Activated naive CD8-positive, alpha-beta T cell treated with anti-CD3 and anti-CD28 coated beads, Interleukin-2, amount 50 U/mL, for 24 hours (primary cell): ENCODE data around the gene SRI.

Experiments
- ATAC-seq: fragments of 150-1000 bp; cut with Tn5 transposase; one replicate; pipeline ENCODE4 v1.10.0; 2021
- DNase-seq: peaks from one replicate; pipeline ENCODE4 v3.0.0; 2021
- H3K27ac Mint-ChIP-seq: one replicate; pipeline ENCODE4 v1.8.0; 2021; ENCODE audit warnings: mild to moderate bottlenecking, mixed read lengths
- H3K27me3 Mint-ChIP-seq: one replicate; pipeline ENCODE4 v1.8.0; 2021; ENCODE audit warnings: mixed read lengths
- H3K36me3 Mint-ChIP-seq: one replicate; pipeline ENCODE4 v1.8.0; 2021; ENCODE audit warnings: low read depth, mixed read lengths
- H3K4me1 Mint-ChIP-seq: one replicate; pipeline ENCODE4 v1.8.0; 2021; ENCODE audit warnings: mixed read lengths
- H3K4me3 Mint-ChIP-seq: one replicate; pipeline ENCODE4 v1.8.0; 2021; ENCODE audit warnings: mild to moderate bottlenecking, moderate library complexity, mixed read lengths
- H3K9me3 Mint-ChIP-seq: one replicate; pipeline ENCODE4 v1.8.0; 2021; ENCODE audit warnings: mixed read lengths

The SRI gene

DNA sequence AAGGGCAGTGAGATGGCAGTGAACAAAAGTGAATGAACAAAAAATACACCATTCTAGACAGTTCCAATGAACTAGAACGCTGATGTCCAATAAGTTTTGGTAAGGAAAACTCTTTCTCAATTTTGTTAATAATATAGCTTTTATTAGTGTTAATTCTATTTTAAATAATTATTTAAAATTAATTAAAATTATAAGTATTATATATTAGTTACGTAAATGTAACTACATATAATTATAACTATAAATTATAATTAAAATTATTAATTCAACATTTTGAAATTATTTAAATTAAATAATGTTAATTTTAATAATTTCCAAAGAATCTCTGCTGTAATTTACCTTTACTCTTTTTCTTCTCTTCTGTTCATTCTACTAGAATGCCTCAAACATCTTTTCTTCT, 5.4 kb downstream of the SRI start:
- ATAC-seq, result no peak
- DNase-seq, result no peak
- peaks cover 27% of the 10 kb centered on the region for H3K4me1 Mint-ChIP-seq
- peaks cover 64% of the 10 kb centered on the region for H3K36me3 Mint-ChIP-seq
- no peak overlapping the region for H3K4me3 Mint-ChIP-seq
- H3K9me3 Mint-ChIP-seq, result no peaks in the 10 kb centered on the region
- H3K27me3 Mint-ChIP-seq, result no peaks in the 10 kb centered on the region
- H3K27ac Mint-ChIP-seq, result peak overlapping the region; percentile 57

DNA sequence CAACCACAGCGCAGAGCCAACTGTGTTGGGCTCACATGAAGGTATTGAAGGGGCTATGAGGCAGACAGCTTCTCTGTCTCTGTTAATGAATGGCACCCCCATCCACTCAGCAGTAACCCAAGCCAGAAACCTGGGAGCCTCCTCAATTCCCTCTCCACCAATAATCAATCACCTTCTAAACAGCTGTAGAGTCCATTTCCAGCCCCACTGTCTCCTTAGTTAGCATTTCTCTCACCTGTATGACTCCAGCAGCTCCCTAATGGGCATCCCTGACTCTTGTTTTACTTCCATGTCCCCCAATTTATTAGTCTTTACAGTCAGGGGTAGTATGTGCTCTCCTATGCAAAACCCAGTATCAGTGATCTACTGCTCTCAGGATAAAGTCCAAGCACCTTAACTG, 6.9 kb downstream of the SRI start:
- Mint-ChIP-seq H3K27ac (no peak overlapping the region), H3K36me3 (peaks cover 69% of the 10 kb centered on the region), H3K9me3 (no peaks in the 10 kb centered on the region), H3K4me1 (peaks cover 22% of the 10 kb centered on the region), H3K27me3 (no peaks in the 10 kb centered on the region), H3K4me3 (no peak overlapping the region)
- no peak for DNase-seq
- ATAC-seq, result no peak

DNA sequence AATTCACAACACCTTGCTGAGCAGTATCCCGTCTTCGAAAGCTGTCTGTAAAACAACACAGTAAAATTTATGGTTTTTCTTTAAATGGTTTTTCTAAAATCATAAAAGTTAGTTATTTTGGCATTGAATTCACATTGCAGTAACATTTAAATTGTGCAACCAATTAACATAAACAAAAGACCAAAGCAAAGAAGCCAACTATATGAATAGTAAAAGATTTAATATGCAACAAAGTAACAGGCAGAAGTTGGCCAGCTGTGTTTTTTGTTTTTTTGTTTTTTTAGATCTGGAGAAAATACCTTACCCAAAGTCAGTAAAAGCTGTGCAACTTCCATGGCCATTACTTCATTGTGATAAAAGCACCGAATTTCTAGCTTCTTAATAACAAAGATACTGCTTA, 11.3 kb downstream of the SRI start:
- Mint-ChIP-seq H3K4me1 (no peaks in the 10 kb centered on the region), H3K27me3 (no peaks in the 10 kb centered on the region), H3K4me3 (no peak overlapping the region), H3K36me3 (peaks cover 68% of the 10 kb centered on the region), H3K9me3 (no peaks in the 10 kb centered on the region), H3K27ac (no peak overlapping the region)
- ATAC-seq (no peak), DNase-seq (no peak)

GRCh38 chr7:88206254-88206653, 13.6 kb downstream of the SRI start:
- ATAC-seq (no peak), DNase-seq (no peak)
- H3K4me1 Mint-ChIP-seq, result peaks cover 15% of the 10 kb centered on the region
- no peaks in the 10 kb centered on the region for H3K9me3 Mint-ChIP-seq
- H3K27me3 Mint-ChIP-seq, result no peaks in the 10 kb centered on the region
- H3K4me3 Mint-ChIP-seq, result no peak overlapping the region
- H3K27ac Mint-ChIP-seq, result no peak overlapping the region
- H3K36me3 Mint-ChIP-seq, result peaks cover 67% of the 10 kb centered on the region

- Mint-ChIP-seq H3K4me1 (peaks cover 15% of the 10 kb centered on the region), H3K9me3 (no peaks in the 10 kb centered on the region), H3K27ac (no peak overlapping the region), H3K27me3 (no peaks in the 10 kb centered on the region), H3K36me3 (peaks cover 63% of the 10 kb centered on the region), H3K4me3 (no peak overlapping the region)
- ATAC-seq (no peak), DNase-seq (no peak)
Measured at GRCh38 chr7:88205179-88205578, 14.7 kb downstream of the SRI start.

GRCh38 chr7:88204525-88205110, 15.2 kb downstream of the SRI start:
- DNase-seq (no peak), ATAC-seq (no peak)
- H3K36me3 Mint-ChIP-seq, result peaks cover 57% of the 10 kb centered on the region
- H3K4me1 Mint-ChIP-seq, result peaks cover 15% of the 10 kb centered on the region
- no peaks in the 10 kb centered on the region for H3K27me3 Mint-ChIP-seq
- H3K27ac Mint-ChIP-seq, result peak overlapping the region; percentile 50
- H3K4me3 Mint-ChIP-seq, result no peak overlapping the region
- no peaks in the 10 kb centered on the region for H3K9me3 Mint-ChIP-seq

DNA sequence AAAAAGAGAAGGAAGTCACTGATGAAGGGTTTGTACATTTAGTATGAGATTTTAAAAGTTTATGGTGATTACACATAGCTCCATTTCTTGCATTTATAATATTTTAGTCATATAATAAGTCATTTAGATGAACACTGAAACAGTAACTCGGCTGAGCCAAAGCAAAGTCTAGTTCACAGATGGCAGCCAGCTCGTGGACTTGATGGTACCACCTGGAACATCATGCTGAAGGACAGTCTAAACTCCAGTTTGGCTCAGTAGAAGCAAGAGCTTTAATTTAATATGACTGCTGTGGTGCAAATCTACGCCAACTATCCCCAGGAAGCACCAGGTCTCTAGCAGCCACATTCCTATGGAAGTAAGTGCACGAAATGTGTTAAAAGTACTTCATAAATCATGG, 16.4 kb downstream of the SRI start:
- Mint-ChIP-seq H3K4me3 (no peak overlapping the region), H3K27ac (peak overlapping the region; percentile 62), H3K9me3 (no peaks in the 10 kb centered on the region), H3K4me1 (peaks cover 15% of the 10 kb centered on the region), H3K36me3 (peaks cover 49% of the 10 kb centered on the region), H3K27me3 (no peaks in the 10 kb centered on the region)
- ATAC-seq, result no peak
- DNase-seq, result no peak

- no peaks in the 10 kb centered on the region for H3K9me3 Mint-ChIP-seq
- H3K4me1 Mint-ChIP-seq, result peaks cover 15% of the 10 kb centered on the region
- no peak overlapping the region for H3K4me3 Mint-ChIP-seq
- H3K36me3 Mint-ChIP-seq, result peaks cover 44% of the 10 kb centered on the region
- ATAC-seq (no peak), DNase-seq (no peak)
- H3K27me3 Mint-ChIP-seq, result no peaks in the 10 kb centered on the region
- H3K27ac Mint-ChIP-seq, result peak overlapping the region; percentile 62
Measured at GRCh38 chr7:88202799-88203198, 17.0 kb downstream of the SRI start.

DNA sequence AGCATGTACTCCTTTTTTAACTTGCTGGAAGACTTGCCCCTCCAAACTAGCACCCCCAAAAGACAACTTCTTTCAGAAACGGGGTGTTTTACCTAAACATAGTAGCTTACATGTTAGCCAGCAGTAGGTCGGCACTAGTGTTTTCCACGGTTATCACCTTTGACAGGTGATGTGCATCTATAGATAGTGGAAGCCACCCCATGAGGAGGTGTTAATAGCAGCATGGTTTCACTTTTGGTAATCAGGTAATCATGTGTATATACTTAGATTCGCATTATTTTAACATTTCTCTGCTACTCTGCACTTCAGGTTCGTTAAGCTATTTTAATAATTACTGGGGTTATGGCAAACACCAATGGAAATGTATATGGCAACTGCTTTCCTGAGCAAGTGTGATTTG, 17.6 kb downstream of the SRI start:
- Mint-ChIP-seq H3K27me3 (no peaks in the 10 kb centered on the region), H3K9me3 (no peaks in the 10 kb centered on the region), H3K4me3 (no peak overlapping the region), H3K4me1 (peaks cover 15% of the 10 kb centered on the region), H3K27ac (peak overlapping the region; percentile 62), H3K36me3 (peaks cover 39% of the 10 kb centered on the region)
- DNase-seq, result no peak
- ATAC-seq, result no peak

DNA sequence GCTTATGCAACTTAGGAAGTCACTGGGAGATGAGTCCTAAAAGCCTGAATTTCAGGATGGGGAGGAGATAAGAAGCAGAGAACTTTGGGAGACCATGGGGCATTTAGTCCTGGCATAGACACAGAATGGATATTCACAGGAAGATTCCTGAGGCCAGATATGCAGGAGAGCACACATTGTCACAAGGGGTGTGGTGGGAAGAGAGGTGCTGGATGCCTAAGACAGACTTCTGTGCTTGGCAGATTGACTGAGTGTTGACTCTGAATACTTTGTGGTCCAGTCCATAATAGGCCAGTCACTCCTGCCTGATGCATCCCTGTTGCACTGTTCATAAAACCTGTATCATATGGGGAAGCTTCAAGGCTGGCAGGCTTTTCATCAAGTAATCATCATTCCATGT, 18.5 kb downstream of the SRI start:
- no peak for ATAC-seq
- H3K27ac Mint-ChIP-seq, result no peak overlapping the region

GRCh38 chr7:88200789-88201188, 19.0 kb downstream of the SRI start:
- H3K36me3 Mint-ChIP-seq, result peaks cover 29% of the 10 kb centered on the region
- no peak overlapping the region for H3K4me3 Mint-ChIP-seq
- ATAC-seq (no peak), DNase-seq (no peak)
- H3K27ac Mint-ChIP-seq, result no peak overlapping the region
- no peaks in the 10 kb centered on the region for H3K9me3 Mint-ChIP-seq
- peaks cover 15% of the 10 kb centered on the region for H3K4me1 Mint-ChIP-seq
- no peaks in the 10 kb centered on the region for H3K27me3 Mint-ChIP-seq

More for the DNA sequence above, 18.5 kb downstream of the SRI start:
- DNase-seq, result no peak
- peaks cover 33% of the 10 kb centered on the region for H3K36me3 Mint-ChIP-seq
- H3K9me3 Mint-ChIP-seq, result no peaks in the 10 kb centered on the region
- H3K27me3 Mint-ChIP-seq, result no peaks in the 10 kb centered on the region
- H3K4me3 Mint-ChIP-seq, result no peak overlapping the region
- H3K4me1 Mint-ChIP-seq, result peaks cover 15% of the 10 kb centered on the region

GRCh38 chr7:88200261-88200660, 19.6 kb downstream of the SRI start:
- H3K27me3 Mint-ChIP-seq, result no peaks in the 10 kb centered on the region
- H3K36me3 Mint-ChIP-seq, result peaks cover 24% of the 10 kb centered on the region
- H3K27ac Mint-ChIP-seq, result no peak overlapping the region
- DNase-seq, result no peak
- H3K4me3 Mint-ChIP-seq, result no peak overlapping the region
- no peaks in the 10 kb centered on the region for H3K9me3 Mint-ChIP-seq
- peaks cover 15% of the 10 kb centered on the region for H3K4me1 Mint-ChIP-seq
- ATAC-seq, result no peak

DNA sequence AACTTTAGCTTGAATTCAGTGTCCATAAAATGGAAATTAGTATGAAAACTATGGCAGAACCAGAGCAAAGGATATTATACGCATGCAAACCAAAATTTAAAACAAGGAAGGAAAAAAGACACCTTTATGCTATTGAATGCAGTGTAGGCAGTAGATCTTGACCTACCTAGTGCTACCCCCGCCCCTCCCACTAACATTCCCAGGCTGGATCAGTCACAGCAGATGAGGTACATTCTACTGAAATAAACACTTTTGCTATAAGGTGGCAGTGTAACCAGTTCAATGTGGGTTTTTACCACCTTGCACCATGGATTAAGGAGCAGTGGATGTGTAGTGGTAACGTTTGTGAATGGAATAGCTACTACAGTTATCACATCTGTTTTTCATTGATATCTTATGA, 27.9 kb downstream of the SRI start:
- DNase-seq, result no peak
- no peaks in the 10 kb centered on the region for H3K36me3 Mint-ChIP-seq
- H3K9me3 Mint-ChIP-seq, result no peaks in the 10 kb centered on the region
- no peaks in the 10 kb centered on the region for H3K4me1 Mint-ChIP-seq
- H3K27me3 Mint-ChIP-seq, result no peaks in the 10 kb centered on the region
- no peak overlapping the region for H3K27ac Mint-ChIP-seq
- H3K4me3 Mint-ChIP-seq, result no peak overlapping the region
- ATAC-seq, result no peak

DNA sequence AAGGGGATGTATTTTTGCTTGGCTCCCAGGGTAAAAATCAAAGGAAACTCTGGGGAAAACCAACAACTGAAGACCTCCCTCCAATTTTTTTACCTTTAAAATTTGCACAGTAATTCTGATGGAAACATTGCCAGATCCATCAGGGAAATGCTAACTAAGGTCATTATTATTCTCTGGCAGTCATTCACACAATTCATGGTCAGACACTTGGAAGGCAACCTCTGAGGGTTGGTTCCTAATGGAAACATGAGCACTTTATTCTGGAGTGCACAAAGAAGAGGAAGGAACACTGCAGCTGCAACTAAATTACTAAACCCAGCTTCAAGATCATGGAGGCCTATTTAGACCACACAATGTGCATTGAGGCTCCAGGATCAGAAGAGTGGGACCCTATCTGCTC, 34.2 kb downstream of the SRI start:
- H3K4me1 Mint-ChIP-seq, result peaks cover 6% of the 10 kb centered on the region
- H3K27me3 Mint-ChIP-seq, result no peaks in the 10 kb centered on the region
- no peaks in the 10 kb centered on the region for H3K9me3 Mint-ChIP-seq
- DNase-seq, result no peak
- H3K4me3 Mint-ChIP-seq, result no peak overlapping the region
- peaks cover 2% of the 10 kb centered on the region for H3K36me3 Mint-ChIP-seq
- ATAC-seq, result no peak
- H3K27ac Mint-ChIP-seq, result no peak overlapping the region

DNA sequence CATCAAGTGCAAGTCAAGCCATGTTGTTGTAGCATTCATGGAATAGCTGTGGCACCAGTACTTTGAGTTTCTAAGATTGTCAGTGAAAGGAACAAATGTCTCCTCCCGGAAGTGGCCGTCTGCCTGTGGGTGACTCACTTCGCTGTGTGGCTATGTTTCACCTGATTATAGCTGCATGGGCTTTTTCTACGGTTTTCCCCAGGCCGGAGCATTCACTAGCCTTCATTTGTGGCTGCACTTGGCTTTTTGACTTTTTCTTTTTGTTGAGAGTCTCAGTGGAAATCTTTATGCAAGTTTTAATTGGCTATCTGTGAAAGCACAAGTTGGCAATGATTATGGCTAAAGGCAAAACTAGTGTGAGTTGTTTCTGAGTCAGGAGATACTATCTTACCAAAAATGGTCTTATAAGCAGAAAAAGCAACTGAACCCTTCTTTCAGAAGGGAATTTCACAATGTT, 35.0 kb downstream of the SRI start:
- H3K36me3 Mint-ChIP-seq, result peaks cover 2% of the 10 kb centered on the region
- no peaks in the 10 kb centered on the region for H3K9me3 Mint-ChIP-seq
- peaks cover 6% of the 10 kb centered on the region for H3K4me1 Mint-ChIP-seq
- H3K4me3 Mint-ChIP-seq, result no peak overlapping the region
- H3K27ac Mint-ChIP-seq, result no peak overlapping the region
- no peaks in the 10 kb centered on the region for H3K27me3 Mint-ChIP-seq
- ATAC-seq (peak; percentile 76), DNase-seq (no peak)

- no peak for ATAC-seq
- Mint-ChIP-seq H3K4me3 (no peak overlapping the region), H3K4me1 (peaks cover 6% of the 10 kb centered on the region)
Measured at GRCh38 chr7:88183051-88183450, 36.8 kb downstream of the SRI start.

More at GRCh38 chr7:88183051-88183450, 36.8 kb downstream of the SRI start:
- DNase-seq, result no peak
- Mint-ChIP-seq H3K27me3 (no peaks in the 10 kb centered on the region), H3K27ac (no peak overlapping the region), H3K9me3 (no peaks in the 10 kb centered on the region), H3K36me3 (peaks cover 2% of the 10 kb centered on the region)
